ENCODE data around the gene SHTN1.

DNA sequence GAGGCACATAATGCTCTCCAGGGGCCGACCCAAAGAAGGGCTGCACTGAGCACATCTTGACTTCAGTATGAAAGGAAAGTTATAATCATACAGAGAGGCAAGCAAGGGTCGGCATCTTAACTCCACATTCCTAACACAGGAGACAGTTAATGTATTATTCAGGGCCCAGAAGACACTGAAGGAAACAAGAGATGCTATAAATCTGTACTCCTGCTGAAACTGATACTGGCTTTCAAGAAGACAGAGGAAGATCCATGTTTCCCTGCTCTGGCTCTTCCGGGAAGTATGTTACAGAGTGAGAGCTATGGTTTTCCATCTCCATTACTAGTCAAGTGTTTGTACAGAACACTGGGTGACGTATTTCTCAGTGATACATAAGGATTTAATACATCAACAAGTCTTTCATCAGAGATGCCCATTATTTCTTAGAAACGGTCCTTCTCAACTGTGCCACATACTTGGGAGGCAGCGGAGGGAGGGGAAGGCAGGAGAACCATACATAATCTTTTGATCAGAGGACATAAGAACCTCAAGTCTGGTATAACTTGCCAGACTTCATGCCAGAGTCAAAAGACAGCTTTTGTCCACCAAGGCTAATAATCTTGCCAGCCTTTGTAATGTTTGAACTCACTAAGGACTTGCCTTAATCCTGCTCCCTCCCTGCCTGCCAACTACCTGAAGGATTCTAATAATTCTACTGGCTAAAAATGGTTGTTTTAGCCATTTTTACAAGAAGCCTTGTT is 97.6 kb downstream of the SHTN1 start:
- TF ChIP-seq, protein P1, sequence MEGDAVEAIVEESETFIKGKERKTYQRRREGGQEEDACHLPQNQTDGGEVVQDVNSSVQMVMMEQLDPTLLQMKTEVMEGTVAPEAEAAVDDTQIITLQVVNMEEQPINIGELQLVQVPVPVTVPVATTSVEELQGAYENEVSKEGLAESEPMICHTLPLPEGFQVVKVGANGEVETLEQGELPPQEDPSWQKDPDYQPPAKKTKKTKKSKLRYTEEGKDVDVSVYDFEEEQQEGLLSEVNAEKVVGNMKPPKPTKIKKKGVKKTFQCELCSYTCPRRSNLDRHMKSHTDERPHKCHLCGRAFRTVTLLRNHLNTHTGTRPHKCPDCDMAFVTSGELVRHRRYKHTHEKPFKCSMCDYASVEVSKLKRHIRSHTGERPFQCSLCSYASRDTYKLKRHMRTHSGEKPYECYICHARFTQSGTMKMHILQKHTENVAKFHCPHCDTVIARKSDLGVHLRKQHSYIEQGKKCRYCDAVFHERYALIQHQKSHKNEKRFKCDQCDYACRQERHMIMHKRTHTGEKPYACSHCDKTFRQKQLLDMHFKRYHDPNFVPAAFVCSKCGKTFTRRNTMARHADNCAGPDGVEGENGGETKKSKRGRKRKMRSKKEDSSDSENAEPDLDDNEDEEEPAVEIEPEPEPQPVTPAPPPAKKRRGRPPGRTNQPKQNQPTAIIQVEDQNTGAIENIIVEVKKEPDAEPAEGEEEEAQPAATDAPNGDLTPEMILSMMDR (IDR thresholded peaks at IDR 0.05), result no peak
- TF ChIP-seq POLR2A (IDR thresholded peaks at IDR 0.05), result no peak
